Limb (tissue), 2 donors: ENCODE data around the gene LHFPL5.

Experiments used
- DNase-seq, 2 donors: peaks; one replicate each; pipeline ENCODE4 v3.0.0-alpha.2; 2016; ENCODE audit errors: extremely low spot score in 2 of 2

The LHFPL5 gene

DNA sequence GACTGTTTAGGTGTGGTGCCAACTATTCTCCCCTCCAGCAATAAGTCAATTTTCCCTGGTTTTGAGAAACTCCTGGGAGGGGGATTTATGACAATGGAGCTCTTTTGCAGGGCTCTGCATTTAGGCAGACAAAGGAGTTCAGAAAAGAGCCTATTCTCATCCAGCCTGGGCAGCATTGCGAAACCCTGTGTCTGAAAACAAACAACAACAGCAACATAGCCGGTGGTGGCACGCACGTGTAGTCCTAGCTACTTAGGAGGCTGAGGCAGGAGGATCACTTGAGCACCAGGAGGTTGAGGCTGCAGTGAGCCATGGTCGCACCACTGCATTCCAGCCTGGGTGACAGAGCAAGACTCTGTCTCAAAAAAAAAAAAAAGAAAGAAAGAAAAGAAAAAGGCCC lies 14.5 kb upstream of the LHFPL5 start:
- no peak for DNase-seq

DNA sequence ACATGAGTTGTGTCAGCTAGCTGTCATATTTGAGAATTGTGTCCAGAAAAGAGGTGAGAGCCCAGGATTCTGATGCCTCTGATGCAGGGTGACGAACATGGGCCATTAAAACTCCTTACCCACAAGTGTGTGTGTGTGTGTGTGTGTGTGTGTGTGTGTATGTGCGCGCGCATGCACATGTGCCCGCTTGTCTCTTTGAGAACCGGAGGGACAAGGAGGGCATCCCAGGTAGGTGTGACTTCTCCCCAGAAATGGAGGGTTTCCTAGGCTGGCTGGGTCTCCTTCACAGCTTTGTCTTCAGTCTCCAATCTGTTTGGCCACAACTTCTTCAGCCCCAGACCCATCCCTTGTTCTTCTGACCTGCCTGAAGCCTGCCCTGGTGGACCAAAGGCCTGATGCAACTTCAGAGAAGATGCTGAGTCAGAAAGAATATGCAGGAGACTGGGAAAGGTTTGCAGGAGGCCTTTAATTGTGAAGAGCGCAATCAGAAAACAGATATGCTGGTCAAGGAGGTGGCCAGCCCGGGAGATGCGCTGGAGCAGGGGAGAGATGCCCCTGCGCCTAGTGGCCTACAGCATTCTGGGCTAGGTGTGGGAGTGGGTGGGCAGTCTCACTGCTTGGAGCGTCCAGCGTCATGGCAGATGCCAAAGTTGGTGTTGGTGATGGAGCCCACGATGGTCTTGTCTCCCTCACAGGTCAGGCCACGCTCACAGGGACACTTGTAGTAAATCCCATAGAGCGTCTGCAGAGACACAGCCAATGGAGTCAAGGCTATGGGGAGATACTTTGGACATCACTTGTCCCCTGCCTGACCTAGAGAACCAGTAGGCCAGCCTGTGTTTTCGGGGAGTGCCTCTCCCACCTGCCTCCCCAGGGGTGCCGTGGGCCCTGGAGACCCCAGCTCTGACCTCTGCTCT lies 10.4 kb upstream of the LHFPL5 start:
- no peak for DNase-seq

DNA sequence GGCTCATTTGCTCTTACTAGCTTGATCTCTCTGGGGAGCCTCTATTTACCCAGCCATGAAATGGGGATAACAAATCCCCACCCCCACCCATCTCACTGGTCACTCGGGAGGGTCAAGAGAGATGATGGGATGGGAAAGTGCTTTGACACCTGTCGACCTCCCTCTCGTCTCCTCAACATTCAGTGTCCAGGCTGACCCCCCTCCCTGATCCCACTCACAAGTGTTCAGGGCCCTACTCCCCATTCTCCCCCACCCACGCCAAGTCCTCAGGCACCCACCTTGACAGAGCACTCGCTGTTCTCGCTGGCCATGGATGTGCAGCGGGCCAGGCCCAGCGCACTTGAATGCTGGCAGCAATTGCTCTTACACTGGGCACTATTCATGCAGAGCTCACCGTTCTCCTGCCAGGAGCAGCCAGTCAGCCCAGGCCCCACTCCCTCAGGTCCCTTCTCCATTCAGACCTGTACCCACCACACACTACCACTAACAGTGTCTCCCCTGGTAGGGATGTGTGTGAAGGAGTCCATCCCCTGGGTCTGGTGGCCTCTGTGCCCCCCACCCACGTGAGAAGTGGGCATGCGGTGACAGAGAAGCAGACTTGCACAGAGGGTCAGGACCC lies 9.6 kb upstream of the LHFPL5 start:
- DNase-seq: no peak

DNA sequence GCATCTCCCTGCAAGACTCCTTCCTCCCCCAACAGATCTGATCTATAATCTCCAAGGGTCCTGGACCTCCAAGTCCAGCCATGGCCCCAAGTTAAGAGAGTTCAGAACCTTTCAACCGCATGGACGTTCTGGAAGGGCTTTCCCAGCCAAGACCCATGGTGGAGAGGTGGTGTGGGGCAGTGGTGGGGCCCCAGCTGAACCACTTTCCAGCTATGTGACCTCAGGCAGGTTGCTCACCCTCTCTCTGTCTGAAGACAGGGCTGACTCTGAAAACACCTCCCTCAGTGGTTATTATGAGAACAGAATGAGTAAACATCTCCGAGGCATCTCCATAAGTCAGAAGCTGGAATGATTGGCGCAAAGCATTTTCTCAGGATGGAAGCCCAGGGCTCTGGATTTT lies 8.9 kb upstream of the LHFPL5 start:
- DNase-seq: no peak

DNA sequence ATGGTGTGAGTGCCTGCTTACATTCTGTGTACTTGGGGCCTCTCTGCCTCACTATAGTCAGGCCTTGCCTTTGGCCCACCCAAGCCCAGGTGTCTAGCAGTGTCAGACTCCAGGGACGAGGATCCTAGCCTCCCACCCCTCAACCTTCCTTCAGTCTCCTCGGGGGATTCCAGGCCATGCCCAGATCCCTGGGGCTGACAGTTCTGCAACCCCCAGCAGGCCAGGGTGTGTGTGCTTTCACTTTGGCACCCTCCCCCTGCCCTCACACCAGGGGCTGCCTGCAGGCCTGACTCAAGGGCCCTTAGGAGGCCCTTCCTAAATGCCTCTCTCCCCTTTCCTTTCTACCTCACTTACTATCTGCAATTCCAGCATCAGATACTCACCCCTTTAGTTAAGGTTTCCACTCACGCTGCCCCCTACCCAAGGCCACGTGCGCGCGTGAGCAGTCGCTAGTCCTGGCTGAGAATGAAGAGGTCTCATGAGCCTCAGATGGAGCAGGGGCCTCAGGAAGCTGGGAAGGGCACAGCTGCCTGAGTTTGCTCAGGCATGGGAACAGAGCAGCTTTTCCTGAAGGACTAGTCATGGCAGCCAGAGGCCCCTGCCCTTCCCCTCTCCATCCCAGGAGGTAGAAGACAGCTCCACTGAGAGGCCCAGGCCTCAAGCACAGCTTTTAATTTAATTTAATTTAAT lies 7.2 kb upstream of the LHFPL5 start:
- DNase-seq: no peak

DNA sequence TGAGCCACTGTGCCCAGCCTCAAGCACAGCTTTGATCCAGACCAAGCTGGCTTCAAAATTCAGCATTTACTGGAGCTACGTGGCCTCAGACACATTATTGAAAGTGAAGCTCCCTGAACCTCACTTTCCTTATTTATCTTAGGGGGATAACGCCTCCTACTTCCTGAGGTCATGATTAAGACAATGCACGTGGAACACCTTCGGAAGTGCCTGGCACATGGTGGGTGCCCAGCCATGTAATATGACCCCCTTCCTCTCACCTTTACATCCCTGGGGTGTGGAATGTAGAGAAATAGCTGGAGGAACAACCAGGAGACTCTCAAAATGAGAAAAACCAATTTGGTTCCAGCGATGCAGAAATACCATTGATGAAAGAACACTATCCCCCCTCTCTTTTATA lies 6.4 kb upstream of the LHFPL5 start:
- DNase-seq: no peak

GRCh38 chr6:35801148-35801547 lies 4.0 kb upstream of the LHFPL5 start:
- no peak for DNase-seq

DNA sequence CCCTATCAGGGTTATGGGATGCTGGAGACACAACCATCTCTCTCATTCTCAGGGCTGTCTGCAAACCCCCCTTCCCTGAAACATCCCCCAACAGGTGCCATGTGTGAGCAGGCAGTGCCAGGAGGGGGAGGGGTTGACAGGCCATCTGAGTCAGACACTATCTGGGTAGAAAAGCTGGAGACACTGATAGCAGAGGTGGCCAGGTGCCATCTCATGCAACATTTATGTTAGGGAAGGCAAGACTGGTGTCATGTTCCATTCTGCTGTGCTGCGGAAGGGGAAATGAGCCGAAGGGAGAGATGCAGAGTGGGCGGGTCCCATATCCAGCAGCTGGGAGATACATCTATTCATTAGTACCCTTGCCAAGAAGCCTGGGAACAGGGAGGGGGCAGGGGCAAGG lies 3.5 kb downstream of the LHFPL5 start:
- peak in 1 of 2 donors; percentile 6 for DNase-seq

DNA sequence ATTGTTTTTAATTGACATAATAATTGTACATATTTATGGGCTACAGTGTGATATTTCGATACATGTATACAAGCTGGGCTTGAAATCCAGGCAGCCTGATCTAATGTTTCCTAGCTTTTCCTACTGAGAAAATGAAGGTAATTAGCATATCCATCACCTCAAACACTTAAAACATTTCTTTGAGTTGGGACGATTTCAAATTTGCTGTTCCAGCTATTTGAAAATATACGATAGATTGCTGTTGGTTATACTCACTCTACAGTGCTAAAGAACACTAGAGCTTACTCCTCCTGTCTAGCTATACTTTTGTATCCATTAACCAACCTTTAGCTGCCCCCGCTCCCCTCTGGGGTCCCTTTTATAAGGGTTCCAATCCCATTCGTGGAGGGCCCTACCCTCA lies 4.7 kb downstream of the LHFPL5 start:
- DNase-seq: no peak

DNA sequence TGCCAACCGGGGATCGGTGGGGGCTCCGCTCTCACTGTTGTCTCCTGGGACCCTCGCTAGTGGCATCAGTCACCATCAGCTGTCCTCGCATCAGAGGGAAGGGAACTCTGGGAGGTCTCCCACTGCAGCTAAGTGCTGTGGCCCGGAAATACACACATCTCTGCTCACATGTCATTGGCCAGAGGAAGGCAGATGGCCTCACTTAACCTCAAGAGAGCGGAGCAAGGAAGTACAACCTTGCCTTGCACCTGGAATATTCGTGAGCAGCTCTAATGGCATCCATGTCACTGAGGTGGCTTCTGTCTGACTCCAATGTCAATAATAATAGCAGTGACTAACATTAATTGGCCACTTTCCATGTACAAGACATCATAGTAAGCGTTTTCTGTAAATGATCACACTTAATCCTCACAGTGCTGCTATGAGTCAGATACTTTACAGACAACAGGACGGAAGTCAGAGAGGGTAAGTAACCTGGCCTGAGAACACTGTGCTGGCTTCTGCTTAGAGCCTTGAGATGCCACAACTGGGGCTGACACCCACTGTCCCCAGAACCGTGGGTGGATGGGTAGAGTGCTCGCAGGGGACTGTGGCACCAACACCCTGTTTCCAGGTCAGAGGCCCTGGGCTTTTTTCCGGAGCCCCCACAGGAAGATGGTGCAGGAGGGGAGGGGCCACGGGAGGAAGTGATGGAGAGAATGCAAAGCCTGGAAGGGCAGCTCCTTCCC lies 6.0 kb downstream of the LHFPL5 start:
- no peak for DNase-seq

DNA sequence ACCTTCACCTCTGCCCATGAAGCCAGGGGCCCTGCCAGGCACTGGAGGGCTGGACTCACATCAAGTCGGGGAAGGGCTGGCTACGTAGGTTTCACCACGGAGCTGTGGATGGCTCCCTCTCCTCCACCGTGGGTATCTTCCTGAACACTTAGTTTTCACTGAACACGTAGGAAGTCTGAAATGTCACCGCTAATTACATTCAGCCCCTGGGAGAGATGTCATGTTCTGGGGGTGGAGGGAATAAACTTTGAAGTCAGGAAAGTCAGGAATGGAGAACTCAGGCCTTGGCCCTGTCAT lies 6.5 kb downstream of the LHFPL5 start:
- no peak for DNase-seq

GRCh38 chr6:35817515-35817914 lies 12.4 kb downstream of the LHFPL5 start:
- DNase-seq: no peak

DNA sequence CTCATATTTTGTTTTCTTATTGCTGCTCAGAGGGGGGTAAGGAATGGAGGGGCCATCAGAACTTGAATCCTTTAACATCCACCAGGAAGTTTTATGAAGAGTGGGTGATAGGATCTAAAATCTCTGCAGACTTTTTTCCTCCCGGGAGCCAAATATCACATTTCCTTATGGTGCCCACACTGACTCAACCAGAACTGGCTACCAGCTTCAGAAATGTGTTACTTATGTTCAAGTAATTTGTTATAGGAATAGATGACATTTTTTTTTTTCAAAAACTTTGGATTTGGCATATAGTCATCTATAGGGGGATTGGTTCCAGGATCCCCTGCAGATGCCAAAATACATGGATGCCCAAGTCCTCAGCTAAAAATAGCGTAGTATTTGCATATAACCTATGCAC lies 18.4 kb downstream of the LHFPL5 start:
- DNase-seq: no peak

GRCh38 chr6:35824552-35825192 lies 19.5 kb downstream of the LHFPL5 start:
- DNase-seq: no peak

GRCh38 chr6:35829306-35829705 lies 24.2 kb downstream of the LHFPL5 start:
- DNase-seq: no peak

DNA sequence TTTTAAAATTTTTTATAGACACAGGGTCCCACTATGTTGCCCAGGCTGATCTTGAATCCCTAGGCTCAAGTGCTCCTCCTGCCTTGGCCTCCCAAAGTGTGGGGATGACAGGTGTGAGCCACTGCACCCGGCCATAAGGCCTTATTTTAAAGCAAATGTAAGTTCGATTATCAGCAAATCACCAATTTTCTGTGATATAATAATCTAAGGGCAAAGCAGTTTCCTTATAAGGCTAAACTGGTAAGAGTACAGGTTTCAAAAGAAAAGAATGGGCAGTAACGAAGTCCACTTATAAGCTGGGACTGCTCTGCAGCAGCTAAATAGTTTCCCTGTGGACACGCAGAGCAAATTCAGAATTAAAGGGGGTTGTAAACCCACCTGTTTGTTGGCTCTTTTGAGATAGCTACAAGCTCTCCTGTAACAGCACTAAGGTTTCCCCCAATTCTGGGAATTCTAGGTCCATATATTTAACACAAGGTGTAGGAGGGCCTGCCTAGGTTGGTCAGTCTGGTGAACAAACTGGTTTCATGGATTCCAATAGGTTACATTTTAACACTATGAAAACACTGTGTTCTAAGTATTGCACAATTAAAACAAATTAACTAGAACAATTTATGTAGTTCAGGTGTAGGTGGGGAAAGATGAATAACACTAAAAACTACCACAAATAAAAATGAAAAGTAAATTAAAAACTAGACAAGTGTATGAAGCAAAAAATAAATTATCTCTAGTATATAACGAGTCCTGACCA lies 26.3 kb downstream of the LHFPL5 start:
- DNase-seq: no peak

GRCh38 chr6:35833536-35833935 lies 28.4 kb downstream of the LHFPL5 start:
- no peak for DNase-seq

DNA sequence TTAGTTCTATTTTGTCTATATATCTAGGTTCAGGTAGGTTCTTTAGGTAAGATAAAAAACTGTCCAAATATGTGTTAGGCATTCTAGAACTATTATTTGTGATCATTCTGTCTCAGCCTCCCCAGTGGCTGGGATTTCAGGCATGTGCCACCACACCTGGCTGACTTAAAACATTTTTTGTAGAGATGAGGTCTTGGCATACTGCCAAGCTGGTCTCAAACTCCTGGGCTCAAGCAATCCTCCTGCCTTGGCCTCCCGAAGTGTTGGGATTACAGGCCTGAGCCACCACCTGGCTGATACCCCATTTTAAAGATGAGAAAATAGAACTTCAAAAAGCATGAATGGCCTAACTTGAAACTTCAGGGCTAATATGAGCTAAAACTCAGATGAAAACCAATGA lies 33.9 kb downstream of the LHFPL5 start:
- DNase-seq: no peak

- no peak for DNase-seq
Measured at GRCh38 chr6:35842381-35842780, 37.2 kb downstream of the LHFPL5 start.

DNA sequence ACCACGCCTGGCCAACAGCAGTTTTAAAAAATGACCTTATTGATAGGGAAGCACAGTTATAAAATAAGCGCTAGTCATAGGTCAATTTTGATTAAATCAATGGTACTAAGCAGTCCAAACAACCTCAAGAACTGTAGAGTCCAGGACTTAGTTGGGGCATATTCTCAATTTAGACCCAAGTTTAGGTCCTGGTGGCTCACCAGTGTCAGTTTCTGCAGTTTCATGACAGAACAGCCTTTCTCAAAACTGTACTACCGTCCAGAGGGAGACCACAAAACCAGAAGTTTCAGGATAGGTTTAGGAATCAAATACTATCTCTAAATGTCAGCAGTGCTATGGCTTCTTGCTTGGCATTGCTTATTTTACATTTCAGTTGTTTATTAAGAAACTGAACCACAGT lies 39.1 kb downstream of the LHFPL5 start:
- DNase-seq: no peak

DNA sequence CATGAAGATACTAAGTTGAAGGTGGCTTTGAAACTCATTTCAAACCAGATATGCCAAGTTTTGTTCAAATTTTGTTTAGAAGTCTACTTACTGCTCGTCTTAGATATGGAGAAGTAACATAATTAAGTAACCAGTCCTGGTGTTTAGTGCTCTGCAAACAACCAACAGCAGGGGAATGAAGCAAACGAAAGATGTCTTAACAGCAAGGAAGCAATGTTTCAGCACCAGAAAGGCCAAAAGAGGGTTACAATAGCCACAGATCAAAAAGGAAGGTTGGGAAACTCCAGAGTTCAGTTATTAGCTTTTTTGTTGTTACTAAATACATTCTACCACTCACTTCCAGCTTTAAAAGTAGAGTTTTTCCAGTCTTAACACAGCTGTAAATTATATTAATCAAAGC lies 45.1 kb downstream of the LHFPL5 start:
- DNase-seq: no peak
